HG03025 (cell line): ENCODE data around the gene TM4SF4.
A peak's percentile ranks its signal among the peaks of the same experiment; 100 is the strongest.

Experiments
- ATAC-seq: cut with Tn5 transposase; IDR thresholded peaks from one replicate; pipeline ENCODE4 v1.9.1; 2021; ENCODE audit warnings: mild to moderate bottlenecking, moderate library complexity; ENCODE audit not compliant: unreplicated experiment, low FRiP score

Gene TM4SF4

DNA sequence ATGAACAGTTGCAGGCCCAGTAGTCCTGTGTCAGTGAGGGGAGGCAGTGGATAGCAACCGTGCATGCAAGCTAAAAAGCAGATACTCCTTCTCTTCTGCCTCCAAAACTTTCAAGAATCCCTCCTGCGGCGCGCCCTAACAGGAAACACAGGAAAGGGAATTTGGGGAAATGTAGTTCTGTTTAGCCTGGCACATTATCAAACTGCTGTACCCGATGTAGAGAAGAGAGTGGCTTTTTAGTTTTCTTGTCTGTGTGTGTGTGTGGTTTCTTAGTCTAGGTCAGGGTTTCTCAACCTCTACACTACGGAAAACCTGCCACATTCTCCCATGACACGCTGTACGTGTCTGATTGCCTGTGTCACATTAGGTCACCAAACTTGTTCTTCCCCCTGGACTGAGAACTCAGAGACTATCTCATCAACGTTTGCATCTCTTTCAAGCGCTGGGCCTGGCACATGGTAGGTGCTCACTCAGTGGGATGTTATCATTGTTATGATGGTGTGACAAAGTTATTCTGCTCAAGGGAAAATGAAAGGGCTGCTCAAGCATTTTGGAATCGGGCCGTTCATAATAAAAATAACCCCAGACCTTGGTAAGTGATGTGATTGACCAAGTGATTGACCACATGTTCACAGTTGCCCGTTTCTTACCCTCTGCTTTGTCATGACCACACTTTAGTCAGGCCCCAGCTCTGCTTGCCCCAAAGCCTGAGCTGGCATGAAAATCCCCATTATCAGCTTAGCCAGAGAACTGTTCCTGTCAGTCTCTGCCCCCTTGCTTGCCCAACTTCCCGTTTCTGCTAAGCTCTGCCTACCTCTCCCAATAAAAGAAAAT is 33.2 kb downstream of the TM4SF4 start:
- no peak for ATAC-seq

DNA sequence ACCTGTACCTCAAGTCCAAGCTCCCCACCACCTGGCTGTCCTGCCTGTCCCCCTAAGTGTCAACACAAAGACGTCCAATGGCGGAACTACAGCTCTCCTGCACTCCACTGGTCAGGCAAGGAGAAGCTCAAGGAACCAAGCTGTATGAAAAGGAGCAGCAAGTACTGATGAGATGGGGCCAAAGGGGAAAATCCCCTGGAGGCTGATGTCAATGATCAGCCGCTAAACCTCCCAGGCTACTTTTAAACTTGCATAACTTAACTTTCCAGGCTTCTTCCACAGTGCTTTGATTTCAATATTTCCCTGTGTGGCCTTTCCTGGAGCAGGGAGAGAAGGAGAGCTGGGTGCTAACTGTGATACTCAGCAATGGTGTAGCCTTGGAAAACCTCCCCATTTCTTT is 35.0 kb downstream of the TM4SF4 start:
- no peak for ATAC-seq

GRCh38 chr3:149510480-149510879 is 36.0 kb downstream of the TM4SF4 start:
- no peak for ATAC-seq

- ATAC-seq = no peak
Measured at GRCh38 chr3:149511040-149511626, 36.6 kb downstream of the TM4SF4 start.

DNA sequence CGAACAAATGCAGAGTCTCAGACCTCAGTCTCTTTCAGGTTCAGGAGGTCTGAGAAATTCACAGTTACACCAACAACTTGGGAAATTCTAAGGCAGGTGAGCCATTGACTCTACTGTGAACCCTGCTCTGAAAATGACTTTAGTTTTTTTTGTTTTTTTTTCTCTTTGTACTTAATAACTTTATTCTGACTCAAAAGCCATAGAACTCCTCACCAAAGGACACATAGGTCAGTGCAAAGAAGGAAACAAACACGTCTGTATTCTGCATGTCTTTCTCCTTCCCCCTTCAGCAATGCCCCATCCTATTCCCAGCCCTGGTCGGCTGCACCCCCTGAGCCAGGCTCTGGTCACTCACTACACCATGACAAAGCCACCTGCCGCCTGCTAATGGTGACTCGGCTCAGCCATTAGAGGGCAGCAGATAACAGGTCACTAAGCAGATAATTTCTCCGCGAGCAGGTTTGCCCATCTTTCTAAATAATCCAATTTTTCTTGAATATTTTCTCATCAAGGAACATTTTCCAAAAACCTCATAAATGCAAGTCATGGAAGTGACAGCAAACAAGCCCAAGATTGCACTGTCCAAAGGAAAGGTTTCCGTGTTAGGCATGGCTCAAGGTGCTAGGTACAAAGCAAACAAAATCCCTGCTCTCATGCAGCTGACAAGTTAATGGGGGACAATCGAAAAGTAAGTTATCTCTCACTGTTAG is 37.7 kb downstream of the TM4SF4 start:
- peak; percentile 59 for ATAC-seq

DNA sequence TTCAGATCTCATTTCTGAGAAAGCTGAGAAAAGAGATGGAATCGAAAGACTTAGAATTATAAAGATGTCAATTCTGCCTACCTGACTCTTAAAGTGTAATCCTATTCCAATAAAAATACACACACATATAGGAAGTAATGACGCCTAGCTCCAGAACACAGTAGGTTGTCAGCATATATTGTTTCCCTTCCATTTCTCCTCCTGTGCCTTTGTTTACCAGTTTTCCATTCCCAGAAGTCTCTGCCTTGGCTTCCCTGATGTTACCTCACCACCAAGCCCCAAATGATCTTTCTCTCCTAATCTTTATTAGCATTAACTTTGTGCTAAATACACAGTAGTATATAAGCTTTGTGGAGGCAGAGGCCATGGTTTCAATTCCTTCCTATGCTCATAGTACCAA is 40.0 kb downstream of the TM4SF4 start:
- no peak for ATAC-seq

DNA sequence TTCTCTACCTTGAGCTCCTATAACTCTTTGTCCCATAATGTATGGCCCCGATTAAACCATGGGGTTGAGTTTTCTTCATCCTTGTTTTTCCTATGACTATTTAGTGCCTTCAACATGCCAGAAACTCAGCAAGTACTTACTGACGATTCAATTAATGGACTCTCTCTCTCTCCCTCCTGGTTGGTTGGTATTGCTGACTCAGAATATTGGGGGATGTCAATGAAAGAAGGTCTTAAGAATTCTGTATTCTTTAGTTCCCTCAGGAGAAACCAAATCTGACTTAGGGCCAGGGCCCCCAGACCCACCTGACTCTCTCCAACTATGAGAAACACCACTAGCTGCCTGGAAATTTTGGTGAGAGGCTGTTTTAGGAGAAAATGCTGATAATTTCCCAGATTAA is 40.8 kb downstream of the TM4SF4 start:
- ATAC-seq = no peak

DNA sequence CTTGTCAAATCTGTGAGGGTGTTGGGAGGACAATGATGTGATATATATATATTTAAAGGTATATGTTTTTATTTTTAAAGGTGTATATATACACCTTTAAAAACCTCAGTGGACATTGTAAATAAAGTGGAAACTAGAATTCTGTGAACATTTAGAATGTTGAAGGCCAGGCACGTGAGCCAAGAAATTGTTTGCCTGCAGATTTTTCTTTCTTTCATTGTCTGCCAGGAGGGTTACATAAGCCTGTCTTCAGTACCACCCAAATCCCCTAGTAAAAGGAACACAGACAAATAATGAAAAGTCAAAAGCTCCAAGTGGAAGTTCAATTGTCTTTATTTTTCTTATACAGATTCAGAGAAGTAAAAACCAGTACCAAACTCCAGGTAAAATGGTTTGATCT is 42.4 kb downstream of the TM4SF4 start:
- ATAC-seq = no peak

- no peak for ATAC-seq
Measured at GRCh38 chr3:149519912-149520311, 45.4 kb downstream of the TM4SF4 start.

GRCh38 chr3:149523512-149524299 is 49.2 kb downstream of the TM4SF4 start:
- ATAC-seq = no peak

- no peak for ATAC-seq
Measured at GRCh38 chr3:149527531-149528339, 53.2 kb downstream of the TM4SF4 start.

- no peak for ATAC-seq
Measured at GRCh38 chr3:149528340-149528650, 53.8 kb downstream of the TM4SF4 start.

- no peak for ATAC-seq
Measured at GRCh38 chr3:149529099-149529498, 54.6 kb downstream of the TM4SF4 start.

DNA sequence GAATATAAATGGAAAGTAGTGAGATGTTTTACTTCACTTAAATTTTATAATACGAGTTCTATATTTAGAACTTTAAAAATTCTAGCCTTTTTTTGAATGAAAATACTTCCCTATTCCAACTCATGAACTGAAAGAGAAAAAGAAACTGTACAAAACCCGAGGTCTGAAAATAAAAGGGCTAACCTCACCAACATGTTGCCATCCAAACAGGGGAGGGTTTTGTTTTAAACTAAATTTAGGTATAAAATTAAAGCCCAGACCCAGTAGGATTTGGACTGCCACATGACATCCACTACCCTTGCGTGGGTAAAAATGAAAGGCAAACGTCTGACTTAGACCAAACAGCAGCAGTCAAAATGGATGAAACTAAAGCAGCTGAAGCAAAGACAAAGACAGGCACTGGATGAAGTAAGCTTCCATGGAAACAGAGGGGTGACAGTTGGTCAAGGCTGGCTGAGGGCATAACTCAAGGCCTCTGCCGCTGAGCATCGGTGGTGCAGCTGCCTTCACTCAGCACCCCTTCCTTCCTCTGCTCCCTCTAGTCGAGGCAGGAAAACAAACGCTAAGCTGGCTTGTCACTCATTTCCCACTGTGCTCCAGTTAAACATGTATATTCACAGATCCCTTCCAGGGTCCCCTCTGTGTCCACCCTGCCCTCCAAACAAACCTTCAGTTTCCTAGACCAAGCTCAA is 58.1 kb downstream of the TM4SF4 start:
- no peak for ATAC-seq

GRCh38 chr3:149534082-149534481 is 59.6 kb downstream of the TM4SF4 start:
- ATAC-seq = no peak

- ATAC-seq = no peak
Measured at GRCh38 chr3:149534671-149535332, 60.3 kb downstream of the TM4SF4 start.

DNA sequence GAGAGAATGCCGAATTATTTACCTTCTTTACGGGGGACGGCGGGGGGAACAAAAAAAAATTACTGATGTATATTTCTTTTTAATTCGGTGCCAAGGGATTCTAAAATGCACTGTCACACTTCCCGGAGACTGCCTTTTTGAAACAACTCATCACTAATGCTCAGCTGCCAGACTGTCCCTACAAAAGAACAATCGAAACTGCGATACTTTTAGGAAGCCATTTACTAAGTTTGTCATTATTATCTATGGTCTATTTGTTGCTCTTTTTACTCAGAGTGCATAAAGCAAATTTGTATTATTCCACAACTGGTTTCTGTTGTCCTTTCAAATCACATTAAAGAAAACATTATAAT is 60.8 kb downstream of the TM4SF4 start:
- no peak for ATAC-seq

- ATAC-seq = no peak
Measured at GRCh38 chr3:149536429-149536828, 61.9 kb downstream of the TM4SF4 start.

- ATAC-seq = no peak
Measured at GRCh38 chr3:149538371-149538770, 63.9 kb downstream of the TM4SF4 start.
